ENCODE results near the gene PPP1R14D. TPM values are rescaled to one million over a fixed set of nuclear protein-coding genes. Genes with fewer than 3 reads are reported as not detected.
A peak's percentile ranks its signal among the peaks of the same experiment; 100 is the strongest.

The PPP1R14D gene
- total RNA-seq, 1 experiment from 2014 or later, result 0.33 TPM

DNA sequence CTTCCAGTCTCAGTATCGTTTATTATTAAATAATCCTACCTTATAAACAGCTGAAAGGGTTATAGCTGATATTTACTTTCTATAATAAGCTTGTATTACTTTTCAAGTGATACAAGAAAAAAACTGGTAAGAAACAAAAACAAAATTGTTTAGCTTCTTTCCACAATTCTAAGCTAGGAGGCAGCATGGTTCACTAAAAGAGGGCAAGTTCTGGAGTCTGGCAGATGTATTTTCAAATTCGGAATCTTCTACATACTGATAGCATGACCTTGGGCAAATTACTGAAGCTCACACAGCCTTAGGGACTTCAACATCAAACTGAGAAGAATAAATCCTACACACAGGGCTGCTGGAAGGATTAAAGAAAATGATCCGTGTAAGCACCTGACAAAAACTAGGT is 43.3 kb downstream of the PPP1R14D start:
- H3K4me1 ChIP-seq (ENCODE audit: insufficient read depth, low read length), result peaks cover 43% of the 10 kb centered on the region
- H3K27ac ChIP-seq (ENCODE audit: low read length), result peak overlapping the region; percentile 94
- no peak for ATAC-seq
- no TSS peak for BruUV-seq (replicated peaks)
- TF ChIP-seq EZH2phosphoT487 (IDR thresholded peaks at IDR 0.05; ENCODE audit: borderline replicate concordance, low read length), result no peak
- TF ChIP-seq, protein P1, sequence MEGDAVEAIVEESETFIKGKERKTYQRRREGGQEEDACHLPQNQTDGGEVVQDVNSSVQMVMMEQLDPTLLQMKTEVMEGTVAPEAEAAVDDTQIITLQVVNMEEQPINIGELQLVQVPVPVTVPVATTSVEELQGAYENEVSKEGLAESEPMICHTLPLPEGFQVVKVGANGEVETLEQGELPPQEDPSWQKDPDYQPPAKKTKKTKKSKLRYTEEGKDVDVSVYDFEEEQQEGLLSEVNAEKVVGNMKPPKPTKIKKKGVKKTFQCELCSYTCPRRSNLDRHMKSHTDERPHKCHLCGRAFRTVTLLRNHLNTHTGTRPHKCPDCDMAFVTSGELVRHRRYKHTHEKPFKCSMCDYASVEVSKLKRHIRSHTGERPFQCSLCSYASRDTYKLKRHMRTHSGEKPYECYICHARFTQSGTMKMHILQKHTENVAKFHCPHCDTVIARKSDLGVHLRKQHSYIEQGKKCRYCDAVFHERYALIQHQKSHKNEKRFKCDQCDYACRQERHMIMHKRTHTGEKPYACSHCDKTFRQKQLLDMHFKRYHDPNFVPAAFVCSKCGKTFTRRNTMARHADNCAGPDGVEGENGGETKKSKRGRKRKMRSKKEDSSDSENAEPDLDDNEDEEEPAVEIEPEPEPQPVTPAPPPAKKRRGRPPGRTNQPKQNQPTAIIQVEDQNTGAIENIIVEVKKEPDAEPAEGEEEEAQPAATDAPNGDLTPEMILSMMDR (conservative IDR thresholded peaks at IDR 0.05; ENCODE audit: low read depth, low read length), result peak; percentile 65
- peak; percentile 34 for DNase-seq
- no peaks in the 10 kb centered on the region for H3K36me3 ChIP-seq (ENCODE audit: low read depth, low read length)
- ChIA-PET POLR2A (ENCODE audit: unreplicated experiment) (interaction anchor here (0.6 kb wide), 1 partner anchor 8 kb away, joined by 3 read pairs; no protein-coding TSS in a partner anchor), CTCF (interaction anchor here (0.6 to 2.0 kb wide), 15 partner anchors 8 to 196 kb away, joined by 3 to 24 read pairs (median 4); partner anchors contain the start of genes DNAJC17, SPINT1 and ZFYVE19)
- no peak overlapping the region for H3K4me3 ChIP-seq (ENCODE audit: low read length)
- H3K4me2 ChIP-seq (ENCODE audit: low read length), result peak overlapping the region; percentile 72
- no peaks in the 10 kb centered on the region for H4K20me1 ChIP-seq (ENCODE audit: low read length)
- H3K9me2 ChIP-seq (replicated peaks; ENCODE audit: low read length), result no peaks in the 10 kb centered on the region
- peaks cover 12% of the 10 kb centered on the region for H3F3A ChIP-seq (ENCODE audit: low read length, unreplicated experiment)
- no peaks in the 10 kb centered on the region for H3K27me3 ChIP-seq (ENCODE audit: low read length)
- intact Hi-C loops (cut with micrococcal nuclease), result loop anchor here (5.0 kb wide), 2 partner anchors 107 to 193 kb away; partner anchors contain the start of genes KNL1 and VPS18
- no peak overlapping the region for H2AFZ ChIP-seq (ENCODE audit: low read length)
- no peaks in the 10 kb centered on the region for H3K9me3 ChIP-seq (ENCODE audit: low read length)
- peaks cover 48% of the 10 kb centered on the region for H3K79me2 ChIP-seq (ENCODE audit: low read length)
- H3K9ac ChIP-seq (ENCODE audit: low read length), result peak overlapping the region; percentile 12

DNA sequence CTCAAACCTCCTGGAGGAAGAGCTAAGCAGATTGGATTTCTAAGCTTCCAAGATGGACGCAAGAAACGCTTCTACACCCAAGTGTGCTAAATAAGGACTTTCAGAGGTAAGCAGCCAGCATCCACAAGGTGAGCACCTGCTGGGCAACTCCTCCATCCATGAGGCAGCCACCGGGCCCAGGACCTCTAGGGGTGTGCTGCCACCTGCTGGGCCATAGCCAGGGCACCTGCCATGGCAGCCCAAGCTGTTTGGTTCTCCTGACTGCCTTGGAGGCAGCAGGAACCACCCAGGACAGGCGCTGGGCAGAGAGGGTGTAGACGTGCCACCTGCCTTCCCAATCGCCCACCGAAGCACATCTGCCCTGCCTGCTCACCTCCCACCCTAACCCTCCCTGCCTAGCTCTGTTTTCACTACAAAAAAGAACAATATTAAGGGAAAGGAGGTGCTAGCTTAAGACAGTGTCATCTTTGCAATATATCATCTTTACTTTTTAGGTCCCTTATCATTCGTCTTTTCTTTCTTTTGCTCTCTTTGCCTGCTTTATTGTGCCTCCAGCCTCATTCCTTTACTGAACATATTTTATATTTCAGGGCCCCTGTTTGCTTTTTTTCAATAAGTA is 45.8 kb downstream of the PPP1R14D start:
- DNase-seq (peak; percentile 90), ATAC-seq (peak; percentile 90)
- H3K4me2 ChIP-seq (ENCODE audit: low read length), result no peak overlapping the region
- TF ChIP-seq, protein P1 (conservative IDR thresholded peaks at IDR 0.05; ENCODE audit: low read depth, low read length), result peak; percentile 93
- TF ChIP-seq EZH2phosphoT487 (IDR thresholded peaks at IDR 0.05; ENCODE audit: borderline replicate concordance, low read length), result no peak
- ChIA-PET CTCF (interaction anchor here (0.5 to 1.7 kb wide), 6 partner anchors 19 to 215 kb away, joined by 3 to 22 read pairs (median 4); partner anchors contain the start of gene GCHFR), POLR2A (ENCODE audit: unreplicated experiment) (no interaction called here)
- intact Hi-C loops (cut with micrococcal nuclease), result loop anchor here (1.0 to 2.0 kb wide), 3 partner anchors 36 to 104 kb away; no protein-coding TSS in a partner anchor
- H2AFZ ChIP-seq (ENCODE audit: low read length), result 0 out of 2 replicates have a peak overlapping the region, but pooled peaks have one; percentile 3
- H3K27ac ChIP-seq (ENCODE audit: low read length), result no peak overlapping the region
- no peak overlapping the region for H3K9ac ChIP-seq (ENCODE audit: low read length)
- peaks cover 28% of the 10 kb centered on the region for H3K4me1 ChIP-seq (ENCODE audit: insufficient read depth, low read length)
- no TSS peak for BruUV-seq (replicated peaks)
- no peaks in the 10 kb centered on the region for H4K20me1 ChIP-seq (ENCODE audit: low read length)
- no peaks in the 10 kb centered on the region for H3K27me3 ChIP-seq (ENCODE audit: low read length)
- H3K79me2 ChIP-seq (ENCODE audit: low read length), result peaks cover 35% of the 10 kb centered on the region
- H3K9me2 ChIP-seq (replicated peaks; ENCODE audit: low read length), result no peaks in the 10 kb centered on the region
- H3K9me3 ChIP-seq (ENCODE audit: low read length), result no peaks in the 10 kb centered on the region
- no peak overlapping the region for H3K4me3 ChIP-seq (ENCODE audit: low read length)
- no peaks in the 10 kb centered on the region for H3K36me3 ChIP-seq (ENCODE audit: low read depth, low read length)
- H3F3A ChIP-seq (ENCODE audit: low read length, unreplicated experiment), result peaks cover 7% of the 10 kb centered on the region

DNA sequence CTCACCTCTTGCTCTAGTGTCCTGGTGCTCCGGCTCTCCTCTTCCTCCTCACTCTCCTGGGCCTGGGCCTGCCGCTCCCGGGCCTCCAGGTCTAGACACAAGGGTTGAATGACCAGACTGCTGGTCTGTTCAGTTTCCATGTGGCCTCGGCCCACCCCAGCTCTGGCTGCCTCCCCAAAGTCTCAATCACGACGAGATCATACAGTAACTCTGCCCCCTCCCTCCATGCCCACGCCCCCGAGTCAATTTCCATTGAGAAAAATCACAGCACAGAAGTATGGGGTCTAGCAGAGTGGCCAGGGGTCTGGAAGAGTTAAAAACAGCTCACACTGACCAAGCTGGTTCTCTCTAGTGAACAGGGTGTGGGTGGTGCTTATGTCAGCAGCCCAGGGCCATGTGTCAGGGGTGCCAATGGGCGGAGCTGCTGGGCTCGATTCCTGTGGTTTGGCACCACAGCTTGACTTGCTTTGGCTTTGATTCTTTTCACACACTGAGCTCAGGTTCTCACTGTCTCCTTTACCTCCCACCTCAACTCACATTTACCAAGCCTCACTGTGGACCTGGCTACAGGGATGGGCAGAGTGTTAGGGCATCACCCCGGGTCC is 51.9 kb downstream of the PPP1R14D start:
- Histone ChIP-seq H4K20me1 (ENCODE audit: low read length) (no peaks in the 10 kb centered on the region), H3K9me2 (replicated peaks; ENCODE audit: low read length) (no peaks in the 10 kb centered on the region), H3K4me3 (ENCODE audit: low read length) (no peak overlapping the region), H2AFZ (ENCODE audit: low read length) (no peak overlapping the region), H3K79me2 (ENCODE audit: low read length) (no peaks in the 10 kb centered on the region), H3K36me3 (ENCODE audit: low read depth, low read length) (peaks cover 18% of the 10 kb centered on the region), H3F3A (ENCODE audit: low read length, unreplicated experiment) (no peaks in the 10 kb centered on the region), H3K4me1 (ENCODE audit: insufficient read depth, low read length) (peaks cover 17% of the 10 kb centered on the region), H3K4me2 (ENCODE audit: low read length) (peak overlapping the region; percentile 48), H3K27ac (ENCODE audit: low read length) (peak overlapping the region; percentile 66), H3K9me3 (ENCODE audit: low read length) (no peaks in the 10 kb centered on the region), H3K27me3 (ENCODE audit: low read length) (no peaks in the 10 kb centered on the region), H3K9ac (ENCODE audit: low read length) (peak overlapping the region; percentile 29; the same call in 1 of the 2 replicates)
- TF ChIP-seq EZH2 (IDR thresholded peaks at IDR 0.05; ENCODE audit: low read length, unreplicated experiment) (no peak), EZH2phosphoT487 (IDR thresholded peaks at IDR 0.05; ENCODE audit: borderline replicate concordance, low read length) (no peak)
- TF ChIP-seq, protein P1 (conservative IDR thresholded peaks at IDR 0.05; ENCODE audit: low read depth, low read length), result no peak
- no TSS peak for BruUV-seq (replicated peaks)
- DNase-seq (peak; percentile 93), ATAC-seq (peak; percentile 100)
- CTCF ChIA-PET, result interaction anchor here (0.5 to 1.2 kb wide), 10 partner anchors 8 to 335 kb away, joined by 3 to 14 read pairs (median 5); partner anchors contain the start of genes GCHFR and VPS18
- intact Hi-C loops (cut with micrococcal nuclease), result no loop called here
- POLR2A ChIA-PET (ENCODE audit: unreplicated experiment), result interaction anchor here (0.5 to 1.0 kb wide), 5 partner anchors 9 to 260 kb away, joined by 3 to 4 read pairs (median 3); partner anchors contain the start of gene RAD51
